Gastroesophageal sphincter (tissue), 4 donors: Measurements from ENCODE around the gene CDYL2. TPM values are rescaled to one million over a fixed set of nuclear protein-coding genes. Genes with fewer than 3 reads are reported as not detected.

ENCODE experiments used
- ATAC-seq: fragments of 150-250 bp; one replicate; pipeline ENCODE4 v1.9.1; 2016; ENCODE audit warnings: mild to moderate bottlenecking, moderate library complexity
- H3K27ac ChIP-seq, 4 donors: fragments of 200-600 bp; sonication (generic) in 3 of 4; 1 replicate in 3 of 4; 2 replicates in 1 of 4; pipeline ENCODE4 v1.5.1; 2016 to 2019
- H3K27me3 ChIP-seq: fragments of 200-600 bp; sonication (generic); one replicate; pipeline ENCODE4 v1.5.1; 2019
- H3K36me3 ChIP-seq, 2 donors: fragments of 200-600 bp; sonication (generic); one replicate each; pipeline ENCODE4 v1.5.1; 2019; ENCODE audit warnings: control low read depth in 1 of 2
- H3K4me1 ChIP-seq, 3 donors: fragments of 200-600 bp; sonication (generic); 1 replicate in 2 of 3; 2 replicates in 1 of 3; pipeline ENCODE4 v1.5.1; 2016 to 2019; ENCODE audit warnings: control low read depth in 2 of 3
- H3K4me3 ChIP-seq, 2 donors: fragments of 200-600 bp; sonication (generic); one replicate each; pipeline ENCODE4 v1.5.1; 2019; ENCODE audit warnings: mild to moderate bottlenecking in 1 of 2, moderate library complexity in 1 of 2
- H3K9me3 ChIP-seq, 3 donors: fragments of 200-600 bp; sonication (generic); one replicate each; pipeline ENCODE4 v1.5.1; 2017 to 2019; ENCODE audit warnings: control low read depth in 2 of 3
- EP300 ChIP-seq: sonication (generic); formaldehyde crosslinking; IDR thresholded peaks from one replicate; pipeline ENCODE4 v1.6.1; 2017; ENCODE audit warnings: antibody characterized with exemption, mild to moderate bottlenecking
- POLR2A ChIP-seq, 2 donors: fragments of 450-650 bp; IDR thresholded peaks; one replicate each; pipeline ENCODE4 v1.6.1; 2017; ENCODE audit warnings: antibody characterized with exemption in 2 of 2, mild to moderate bottlenecking in 2 of 2, moderate library complexity in 1 of 2
- POLR2AphosphoS5 ChIP-seq: sonication (generic); formaldehyde crosslinking; IDR thresholded peaks from one replicate; pipeline ENCODE4 v1.6.1; 2017; ENCODE audit warnings: antibody characterized with exemption
- WGBS, 2 donors: methylation state at CpG; one replicate each; pipeline ENCODE4 v1.1.5; 2018; ENCODE audit warnings: low coverage in 1 of 2; 5-methylcytosine and 5-hydroxymethylcytosine counted together
- total RNA-seq, 4 donors: library from RNA; depleted of rRNA; stranded (reverse); fragments of >200 nt; gene quantifications; one replicate each; pipeline ENCODE4 v1.1.0, GENCODE V29; 2016
- TF ChIP-seq, protein P1 (sequence below), 4 experiments: fragments of 200-600 bp in 2 of 4; fragments of 450-650 bp in 2 of 4; sonication (generic) in 1 of 4; IDR thresholded peaks; one replicate each; pipeline ENCODE4 v1.5.1; 2017 to 2019; ENCODE audit warnings: antibody characterized with exemption in 4 of 4, mild to moderate bottlenecking in 2 of 4, moderate library complexity in 2 of 4

CDYL2 gene
- total RNA-seq, 4 donors from 2014 or later, result 0.78 to 11.7 (median 3.2) TPM

DNA sequence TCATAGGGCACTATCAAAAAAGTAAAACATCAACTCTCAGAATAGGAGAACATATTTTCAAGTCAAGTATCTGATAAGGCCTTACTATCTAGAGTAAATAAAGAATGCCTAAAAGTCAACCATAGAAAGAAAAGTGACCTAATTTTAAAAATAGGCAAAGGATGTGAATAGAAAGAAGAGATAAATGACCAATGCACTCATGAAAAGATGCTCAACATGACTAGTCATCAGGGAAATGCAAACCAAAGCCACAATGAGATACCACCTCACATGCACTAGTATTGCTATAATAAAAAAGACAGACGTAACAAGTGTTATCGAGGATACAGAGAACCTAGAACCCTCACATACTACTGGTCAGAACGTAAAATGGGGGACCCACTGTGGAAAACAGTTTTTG lies 172.8 kb downstream of the CDYL2 start:
- no peak for ATAC-seq
- Histone ChIP-seq H3K27me3 (no peaks in the 10 kb centered on the region), H3K4me3 (no peak overlapping the region), H3K9me3 (peaks cover 0 to 44% (median 0%) of the 10 kb centered on the region in 3 donors), H3K27ac (no peak overlapping the region), H3K4me1 (no peaks in the 10 kb centered on the region), H3K36me3 (peaks cover 0 to 6% of the 10 kb centered on the region in 2 donors)
- 92 to 100% methylated on average over 3 of the region's 3 CpGs for WGBS, 2 donors
- TF ChIP-seq POLR2AphosphoS5 (no peak), EP300 (no peak), POLR2A (IDR thresholded peaks at IDR 0.05) (no peak)
- TF ChIP-seq, protein P1, sequence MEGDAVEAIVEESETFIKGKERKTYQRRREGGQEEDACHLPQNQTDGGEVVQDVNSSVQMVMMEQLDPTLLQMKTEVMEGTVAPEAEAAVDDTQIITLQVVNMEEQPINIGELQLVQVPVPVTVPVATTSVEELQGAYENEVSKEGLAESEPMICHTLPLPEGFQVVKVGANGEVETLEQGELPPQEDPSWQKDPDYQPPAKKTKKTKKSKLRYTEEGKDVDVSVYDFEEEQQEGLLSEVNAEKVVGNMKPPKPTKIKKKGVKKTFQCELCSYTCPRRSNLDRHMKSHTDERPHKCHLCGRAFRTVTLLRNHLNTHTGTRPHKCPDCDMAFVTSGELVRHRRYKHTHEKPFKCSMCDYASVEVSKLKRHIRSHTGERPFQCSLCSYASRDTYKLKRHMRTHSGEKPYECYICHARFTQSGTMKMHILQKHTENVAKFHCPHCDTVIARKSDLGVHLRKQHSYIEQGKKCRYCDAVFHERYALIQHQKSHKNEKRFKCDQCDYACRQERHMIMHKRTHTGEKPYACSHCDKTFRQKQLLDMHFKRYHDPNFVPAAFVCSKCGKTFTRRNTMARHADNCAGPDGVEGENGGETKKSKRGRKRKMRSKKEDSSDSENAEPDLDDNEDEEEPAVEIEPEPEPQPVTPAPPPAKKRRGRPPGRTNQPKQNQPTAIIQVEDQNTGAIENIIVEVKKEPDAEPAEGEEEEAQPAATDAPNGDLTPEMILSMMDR (IDR thresholded peaks at IDR 0.05), result no peak

DNA sequence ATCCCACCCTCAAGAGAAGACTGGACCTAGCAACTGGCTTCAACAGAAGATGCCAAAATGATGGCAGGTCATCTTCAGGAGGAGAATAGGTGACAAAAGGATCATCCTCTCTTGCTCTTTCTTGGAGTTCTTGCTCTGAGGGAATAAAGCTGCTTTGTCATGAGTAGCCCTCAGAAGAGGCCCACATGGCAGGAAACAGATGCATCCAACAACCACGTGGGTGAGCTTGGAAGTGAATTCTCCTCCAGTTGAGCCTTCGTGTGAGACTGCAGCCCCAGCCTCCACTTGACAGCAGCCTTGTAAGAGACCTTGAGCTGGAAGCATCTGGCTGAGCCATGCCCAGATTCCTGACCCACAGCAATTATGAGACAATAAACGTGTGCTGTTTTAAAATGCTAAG lies 176.1 kb downstream of the CDYL2 start:
- no peak for ATAC-seq
- WGBS, 2 donors, result 56 to 69% methylated on average over 2 to 3 of the region's 3 CpGs

DNA sequence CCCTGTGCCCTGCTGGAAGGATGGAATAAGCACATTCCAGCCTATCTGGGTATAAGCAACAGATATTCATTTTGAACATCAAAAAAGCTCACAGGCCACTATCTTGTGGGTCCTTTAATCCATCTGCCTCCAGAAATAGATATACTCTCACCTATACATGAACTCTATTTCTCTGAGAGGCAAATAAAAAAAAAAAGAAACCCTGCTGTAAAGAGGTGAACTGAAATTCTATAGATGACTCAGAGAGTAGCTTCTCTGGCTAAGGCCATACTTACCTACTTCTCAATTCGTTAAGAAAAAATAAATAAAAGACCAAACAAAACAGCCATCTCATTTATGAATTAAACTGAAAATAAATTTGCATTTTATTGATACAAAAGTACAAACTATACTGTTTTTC lies 177.3 kb downstream of the CDYL2 start:
- Histone ChIP-seq H3K36me3 (peaks cover 0 to 6% of the 10 kb centered on the region in 2 donors), H3K4me1 (no peaks in the 10 kb centered on the region), H3K4me3 (no peak overlapping the region), H3K9me3 (peaks cover 0 to 27% (median 0%) of the 10 kb centered on the region in 3 donors), H3K27ac (no peak overlapping the region), H3K27me3 (no peaks in the 10 kb centered on the region)
- WGBS, 2 donors, result 63 to 80% methylated on average over 1 of the region's 1 CpG
- TF ChIP-seq POLR2AphosphoS5 (no peak), EP300 (no peak), POLR2A (IDR thresholded peaks at IDR 0.05) (no peak)
- TF ChIP-seq, protein P1 (IDR thresholded peaks at IDR 0.05), result no peak
- ATAC-seq, result no peak

More for the DNA sequence above, 176.1 kb downstream of the CDYL2 start:
- H3K9me3 ChIP-seq, result peaks cover 0 to 30% (median 0%) of the 10 kb centered on the region in 3 donors
- H3K4me3 ChIP-seq, result no peak overlapping the region
- H3K27me3 ChIP-seq, result no peaks in the 10 kb centered on the region
- no peak overlapping the region for H3K27ac ChIP-seq
- H3K36me3 ChIP-seq, result peaks cover 0 to 6% of the 10 kb centered on the region in 2 donors
- H3K4me1 ChIP-seq, result no peaks in the 10 kb centered on the region
- no peak for TF ChIP-seq POLR2AphosphoS5
- TF ChIP-seq, protein P1 (IDR thresholded peaks at IDR 0.05), result no peak
- no peak for TF ChIP-seq EP300
- no peak for TF ChIP-seq POLR2A (IDR thresholded peaks at IDR 0.05)

DNA sequence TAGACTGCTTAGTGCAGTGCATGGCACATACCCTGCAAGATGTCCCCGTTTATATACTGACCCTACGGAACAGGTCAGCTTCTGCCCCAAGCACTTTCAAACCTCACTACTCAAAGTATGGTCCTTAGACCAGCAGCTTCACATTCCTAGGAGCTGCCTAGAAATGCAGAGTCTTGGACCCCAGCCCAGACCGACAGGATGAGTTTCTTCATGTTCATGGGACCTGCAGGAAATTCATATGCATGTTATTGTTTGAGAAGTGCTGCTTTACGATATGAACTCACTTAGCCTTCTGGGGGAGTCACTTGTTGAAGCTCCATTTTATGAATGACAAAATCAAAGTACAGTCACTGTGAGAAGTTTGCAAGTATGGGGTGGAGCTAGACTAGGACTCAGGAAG lies 181.0 kb downstream of the CDYL2 start:
- no peaks in the 10 kb centered on the region for H3K4me1 ChIP-seq
- no peak for TF ChIP-seq POLR2A (IDR thresholded peaks at IDR 0.05)
- no peak for TF ChIP-seq POLR2AphosphoS5
- TF ChIP-seq, protein P1 (IDR thresholded peaks at IDR 0.05), result no peak
- TF ChIP-seq EP300, result no peak
- H3K27me3 ChIP-seq, result no peaks in the 10 kb centered on the region
- H3K9me3 ChIP-seq, result peaks cover 0 to 22% (median 0%) of the 10 kb centered on the region in 3 donors
- no peak for ATAC-seq
- 0 to 51% methylated on average over 1 to 3 of the region's 4 CpGs for WGBS, 2 donors
- H3K27ac ChIP-seq, result no peak overlapping the region
- H3K36me3 ChIP-seq, result peaks cover 0 to 5% of the 10 kb centered on the region in 2 donors
- H3K4me3 ChIP-seq, result no peak overlapping the region

DNA sequence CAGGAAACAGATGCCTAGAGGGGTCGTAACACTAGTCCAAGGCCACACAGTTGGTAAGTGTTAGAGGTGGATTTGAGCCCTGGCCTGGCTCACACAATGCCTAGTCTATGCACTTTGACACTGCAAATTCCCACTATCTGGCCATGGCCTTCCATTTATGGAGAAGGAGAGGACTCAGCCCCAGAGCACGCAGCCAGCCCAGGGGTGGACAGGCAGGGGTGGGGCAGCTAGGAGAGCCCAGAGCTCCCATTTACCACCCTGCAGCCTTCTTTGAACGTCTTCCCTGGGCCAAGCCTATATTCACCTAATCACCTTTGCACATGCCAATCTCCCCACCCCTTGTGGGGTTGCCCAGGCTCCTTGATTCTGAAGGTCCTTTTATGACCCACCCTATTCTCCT lies 182.4 kb downstream of the CDYL2 start:
- WGBS, 2 donors, result 67 to 85% methylated on average over 1 to 2 of the region's 3 CpGs
- Histone ChIP-seq H3K4me1 (no peaks in the 10 kb centered on the region), H3K27me3 (no peaks in the 10 kb centered on the region), H3K27ac (no peak overlapping the region), H3K4me3 (no peak overlapping the region), H3K36me3 (no peaks in the 10 kb centered on the region), H3K9me3 (peaks cover 0 to 19% (median 0%) of the 10 kb centered on the region in 3 donors)
- TF ChIP-seq POLR2AphosphoS5, result no peak
- TF ChIP-seq EP300, result no peak
- TF ChIP-seq, protein P1 (IDR thresholded peaks at IDR 0.05), result no peak
- no peak for TF ChIP-seq POLR2A (IDR thresholded peaks at IDR 0.05)
- no peak for ATAC-seq
